Activated naive CD4-positive, alpha-beta T cell treated with anti-CD3 and anti-CD28 coated beads for 36 hours (primary cell): Measurements from ENCODE around the gene PLEKHA5. TPM values are rescaled to one million over a fixed set of nuclear protein-coding genes. Genes with fewer than 3 reads are reported as not detected.

Experiments used
- CTCF ChIA-PET: fragments of 350-600 bp; sonication (Branson Sonifier 250); formaldehyde crosslinking; loops from one replicate; lab custom pipeline; 2021; ENCODE audit warnings: antibody characterized with exemption; lab: Charles Lee
- DNase-seq: peaks from one replicate; pipeline ENCODE4 v3.0.0-alpha.2; 2020
- H3K27ac Mint-ChIP-seq: one replicate; pipeline ENCODE4 v1.8.0; 2021; ENCODE audit warnings: mild to moderate bottlenecking, mixed read lengths
- H3K27me3 Mint-ChIP-seq: one replicate; pipeline ENCODE4 v1.8.0; 2021; ENCODE audit warnings: low read depth, mixed read lengths
- H3K36me3 Mint-ChIP-seq: one replicate; pipeline ENCODE4 v1.8.0; 2021; ENCODE audit warnings: low read depth, mixed read lengths
- H3K4me1 Mint-ChIP-seq: one replicate; pipeline ENCODE4 v1.8.0; 2021; ENCODE audit warnings: low read depth, mixed read lengths
- H3K4me3 Mint-ChIP-seq: one replicate; pipeline ENCODE4 v1.8.0; 2021; ENCODE audit warnings: mild to moderate bottlenecking, moderate library complexity, mixed read lengths
- H3K9me3 Mint-ChIP-seq: one replicate; pipeline ENCODE4 v1.8.0; 2021; ENCODE audit warnings: mixed read lengths
- intact Hi-C: fragments of 100-400 bp; cut with micrococcal nuclease; formaldehyde crosslinking; loops from one replicate; pipeline ENCODE4 v1.15.1; 2023
- total RNA-seq, 2 experiments: library from RNA; stranded (reverse); gene quantifications; one replicate each; pipeline ENCODE4 v1.2.3, GENCODE V29; 2021

PLEKHA5 gene
- total RNA-seq, 2 experiments from 2014 or later: 0.69 to 0.81 TPM

- Mint-ChIP-seq H3K4me1 (no peaks in the 10 kb centered on the region), H3K4me3 (no peak overlapping the region), H3K9me3 (no peaks in the 10 kb centered on the region), H3K36me3 (no peaks in the 10 kb centered on the region), H3K27me3 (peaks cover 4% of the 10 kb centered on the region), H3K27ac (no peak overlapping the region)
- intact Hi-C loops: no loop called here
- DNase-seq: no peak
- CTCF ChIA-PET: no interaction called here
These were observed 21.8 kb upstream of the PLEKHA5 start for GRCh38 chr12:19107750-19108149.

GRCh38 chr12:19110221-19110940, 19.2 kb upstream of the PLEKHA5 start:
- no peak for DNase-seq
- Mint-ChIP-seq H3K27me3 (peaks cover 4% of the 10 kb centered on the region), H3K36me3 (no peaks in the 10 kb centered on the region), H3K27ac (no peak overlapping the region), H3K9me3 (no peaks in the 10 kb centered on the region), H3K4me1 (no peaks in the 10 kb centered on the region), H3K4me3 (no peak overlapping the region)
- CTCF ChIA-PET: interaction anchor here (0.8 kb wide), 1 partner anchor 10 kb away, joined by 3 read pairs; no protein-coding TSS in a partner anchor
- intact Hi-C loops: no loop called here

GRCh38 chr12:19113464-19113863, 16.1 kb upstream of the PLEKHA5 start:
- CTCF ChIA-PET: interaction anchor here (0.7 kb wide), 1 partner anchor 660 kb away, joined by 3 read pairs; no protein-coding TSS in a partner anchor
- intact Hi-C loops: no loop called here
- Mint-ChIP-seq H3K27me3 (peaks cover 6% of the 10 kb centered on the region), H3K4me3 (no peak overlapping the region), H3K36me3 (no peaks in the 10 kb centered on the region), H3K9me3 (no peaks in the 10 kb centered on the region), H3K27ac (no peak overlapping the region), H3K4me1 (no peaks in the 10 kb centered on the region)
- no peak for DNase-seq

DNA sequence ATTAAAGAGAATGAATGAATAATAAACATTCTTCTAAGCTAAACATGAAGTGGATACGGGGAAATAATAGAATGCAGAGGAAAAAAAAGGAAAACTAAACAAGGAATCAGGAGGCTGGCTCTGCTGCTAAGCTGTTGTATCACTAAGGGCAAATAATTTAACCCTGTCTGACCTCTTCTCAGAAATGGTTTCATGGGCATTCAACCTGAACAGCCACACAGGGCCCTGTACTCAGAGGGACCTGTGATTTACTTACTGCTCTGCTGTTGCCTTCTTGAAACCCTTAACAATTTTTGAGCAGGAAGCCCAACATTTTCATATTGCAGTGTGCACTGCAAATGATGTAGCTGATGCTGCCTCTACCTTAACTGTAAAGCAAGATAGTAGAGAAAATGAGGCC, 14.2 kb upstream of the PLEKHA5 start:
- no peak for DNase-seq
- Mint-ChIP-seq H3K4me3 (no peak overlapping the region), H3K27ac (no peak overlapping the region), H3K9me3 (no peaks in the 10 kb centered on the region), H3K27me3 (peaks cover 6% of the 10 kb centered on the region), H3K36me3 (no peaks in the 10 kb centered on the region), H3K4me1 (no peaks in the 10 kb centered on the region)
- intact Hi-C loops: no loop called here
- CTCF ChIA-PET: no interaction called here

DNA sequence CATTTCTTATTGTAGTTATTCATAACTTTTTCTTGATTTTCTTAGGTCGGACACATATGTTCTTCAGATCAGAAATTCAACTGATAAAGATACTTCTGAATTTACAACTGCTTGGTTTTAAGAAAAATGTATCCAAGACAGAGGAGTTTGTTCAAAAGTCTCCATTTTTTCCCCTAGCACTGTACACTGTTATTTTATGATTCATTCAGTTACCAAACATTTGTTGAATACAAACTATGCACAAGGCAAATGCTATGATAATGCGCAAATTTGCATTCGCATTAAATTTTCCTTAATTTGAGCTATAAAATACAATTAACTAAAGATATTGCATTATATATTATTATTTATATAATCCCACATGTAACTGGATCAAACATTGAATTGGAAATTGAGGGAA, 10.1 kb upstream of the PLEKHA5 start:
- DNase-seq: no peak
- no peaks in the 10 kb centered on the region for H3K4me1 Mint-ChIP-seq
- H3K27ac Mint-ChIP-seq: no peak overlapping the region
- CTCF ChIA-PET: no interaction called here
- no peaks in the 10 kb centered on the region for H3K9me3 Mint-ChIP-seq
- H3K4me3 Mint-ChIP-seq: no peak overlapping the region
- peaks cover 8% of the 10 kb centered on the region for H3K27me3 Mint-ChIP-seq
- no peaks in the 10 kb centered on the region for H3K36me3 Mint-ChIP-seq
- intact Hi-C loops: no loop called here

DNA sequence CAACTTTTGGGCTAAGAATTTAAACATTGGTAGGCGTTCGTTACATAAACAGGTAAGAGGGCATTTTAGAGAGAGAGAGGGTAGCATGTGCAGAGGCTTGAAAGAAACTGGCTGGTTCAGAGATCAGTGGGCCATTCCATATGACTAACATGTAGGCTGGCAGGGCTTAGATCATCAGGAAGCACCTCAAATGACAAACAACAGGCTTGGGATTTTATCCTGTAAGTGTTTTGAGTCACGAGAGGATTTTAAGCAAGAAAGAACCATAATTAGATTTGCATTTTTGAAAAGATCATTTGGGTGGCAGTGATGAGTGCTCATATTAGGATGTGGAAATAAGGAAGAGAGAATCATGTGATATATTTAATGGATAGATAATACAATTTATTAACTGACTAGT, 8.7 kb upstream of the PLEKHA5 start:
- no peaks in the 10 kb centered on the region for H3K9me3 Mint-ChIP-seq
- no peak overlapping the region for H3K27ac Mint-ChIP-seq
- DNase-seq: no peak
- peaks cover 8% of the 10 kb centered on the region for H3K27me3 Mint-ChIP-seq
- peaks cover 5% of the 10 kb centered on the region for H3K4me1 Mint-ChIP-seq
- no peak overlapping the region for H3K4me3 Mint-ChIP-seq
- CTCF ChIA-PET: interaction anchor here (1.0 kb wide), 1 partner anchor 11 kb away, joined by 3 read pairs; no protein-coding TSS in a partner anchor
- intact Hi-C loops: no loop called here
- H3K36me3 Mint-ChIP-seq: no peaks in the 10 kb centered on the region

GRCh38 chr12:19121449-19122018, 8.0 kb upstream of the PLEKHA5 start:
- Mint-ChIP-seq H3K27ac (no peak overlapping the region), H3K9me3 (no peaks in the 10 kb centered on the region), H3K27me3 (peaks cover 8% of the 10 kb centered on the region), H3K4me1 (peaks cover 5% of the 10 kb centered on the region), H3K36me3 (no peaks in the 10 kb centered on the region), H3K4me3 (no peak overlapping the region)
- CTCF ChIA-PET: no interaction called here
- intact Hi-C loops: no loop called here
- no peak for DNase-seq

- Mint-ChIP-seq H3K4me1 (peaks cover 5% of the 10 kb centered on the region), H3K27me3 (peaks cover 18% of the 10 kb centered on the region), H3K4me3 (no peak overlapping the region), H3K27ac (no peak overlapping the region), H3K36me3 (no peaks in the 10 kb centered on the region), H3K9me3 (peaks cover 15% of the 10 kb centered on the region)
- intact Hi-C loops: loop anchor here (5.0 kb wide), 1 partner anchor 263 kb away; no protein-coding TSS in a partner anchor
- DNase-seq: no peak
- CTCF ChIA-PET: no interaction called here
These were observed 4.2 kb upstream of the PLEKHA5 start for GRCh38 chr12:19125325-19125724.

- Mint-ChIP-seq H3K27me3 (peaks cover 30% of the 10 kb centered on the region), H3K4me1 (peaks cover 16% of the 10 kb centered on the region), H3K9me3 (peaks cover 15% of the 10 kb centered on the region), H3K36me3 (no peaks in the 10 kb centered on the region), H3K27ac (no peak overlapping the region), H3K4me3 (no peak overlapping the region)
- intact Hi-C loops: loop anchor here (5.0 kb wide), 1 partner anchor 265 kb away; no protein-coding TSS in a partner anchor
- CTCF ChIA-PET: no interaction called here
- DNase-seq: no peak
These were observed 2.3 kb upstream of the PLEKHA5 start for GRCh38 chr12:19127270-19127669.

GRCh38 chr12:19128485-19128884, 1.0 kb upstream of the PLEKHA5 start:
- intact Hi-C loops: loop anchor here (1.0 to 5.0 kb wide), 2 partner anchors 57 to 266 kb away; no protein-coding TSS in a partner anchor
- Mint-ChIP-seq H3K4me1 (peaks cover 16% of the 10 kb centered on the region), H3K27me3 (peaks cover 34% of the 10 kb centered on the region), H3K36me3 (no peaks in the 10 kb centered on the region), H3K4me3 (peak overlapping the region; percentile 56), H3K27ac (no peak overlapping the region), H3K9me3 (peaks cover 15% of the 10 kb centered on the region)
- no peak for DNase-seq
- CTCF ChIA-PET: no interaction called here

- Mint-ChIP-seq H3K4me1 (peaks cover 16% of the 10 kb centered on the region), H3K36me3 (no peaks in the 10 kb centered on the region), H3K27ac (no peak overlapping the region), H3K27me3 (peaks cover 37% of the 10 kb centered on the region), H3K4me3 (peak overlapping the region; percentile 56), H3K9me3 (peaks cover 15% of the 10 kb centered on the region)
- CTCF ChIA-PET: no interaction called here
- intact Hi-C loops: loop anchor here (5.0 kb wide), 1 partner anchor 267 kb away; no protein-coding TSS in a partner anchor
- no peak for DNase-seq
These were observed 429 bp upstream of the PLEKHA5 start for GRCh38 chr12:19129122-19129485.

- H3K4me1 Mint-ChIP-seq: peaks cover 11% of the 10 kb centered on the region
- no peak overlapping the region for H3K27ac Mint-ChIP-seq
- intact Hi-C loops: no loop called here
- no peaks in the 10 kb centered on the region for H3K36me3 Mint-ChIP-seq
- CTCF ChIA-PET: interaction anchor here (0.6 kb wide), 1 partner anchor 149 kb away, joined by 6 read pairs; no protein-coding TSS in a partner anchor
- peaks cover 45% of the 10 kb centered on the region for H3K27me3 Mint-ChIP-seq
- DNase-seq: peak; percentile 12
- peak overlapping the region; percentile 81 for H3K4me3 Mint-ChIP-seq
- H3K9me3 Mint-ChIP-seq: peaks cover 15% of the 10 kb centered on the region
These were observed 891 bp downstream of the PLEKHA5 start for GRCh38 chr12:19130224-19131024.
